Neural crest cell (in vitro differentiated cells): ENCODE data around the gene SLC27A1. TPM values are rescaled to one million over a fixed set of nuclear protein-coding genes. Genes with fewer than 3 reads are reported as not detected.

Experiments
- DNase-seq: peaks from one replicate; pipeline ENCODE4 v3.0.0; 2021; ENCODE audit warnings: low read depth, mixed read lengths, low spot score
- H3K27ac Mint-ChIP-seq: one replicate; pipeline ENCODE4 v1.8.0; 2021; ENCODE audit warnings: mild to moderate bottlenecking, mixed read lengths; ENCODE audit not compliant: unreplicated experiment
- H3K27me3 Mint-ChIP-seq: 2 replicates; pipeline ENCODE4 v1.8.0; 2021; ENCODE audit warnings: low read depth, mild to moderate bottlenecking, mixed read lengths
- H3K36me3 Mint-ChIP-seq: 2 replicates; pipeline ENCODE4 v1.8.0; 2021; ENCODE audit warnings: low read depth, mild to moderate bottlenecking, mixed read lengths
- H3K4me1 Mint-ChIP-seq: 2 replicates; pipeline ENCODE4 v1.8.0; 2021; ENCODE audit warnings: mixed read lengths
- H3K4me3 Mint-ChIP-seq: one replicate; pipeline ENCODE4 v1.8.0; 2021; ENCODE audit warnings: mild to moderate bottlenecking, mixed read lengths
- H3K9me3 Mint-ChIP-seq: 2 replicates; pipeline ENCODE4 v1.8.0; 2021; ENCODE audit warnings: mixed read lengths
- CTCF ChIP-seq: fragments of 200-600 bp; sonication (generic); conservative IDR thresholded peaks from 2 replicates; pipeline ENCODE4 v1.5.0; 2021; ENCODE audit warnings: antibody characterized with exemption, mild to moderate bottlenecking
- total RNA-seq: library from RNA; stranded (reverse); gene quantifications from 2 replicates; pipeline ENCODE4 v1.2.1, GENCODE V29; 2021

The SLC27A1 gene
- total RNA-seq, 1 donor from 2014 or later: 17.4 TPM

- H3K36me3 Mint-ChIP-seq: peaks cover 2% of the 10 kb centered on the region
- TF ChIP-seq CTCF: no peak
- no peaks in the 10 kb centered on the region for H3K27me3 Mint-ChIP-seq
- DNase-seq: no peak
- H3K9me3 Mint-ChIP-seq: no peaks in the 10 kb centered on the region
- H3K4me3 Mint-ChIP-seq: no peak overlapping the region
- no peak overlapping the region for H3K27ac Mint-ChIP-seq
- peaks cover 29% of the 10 kb centered on the region for H3K4me1 Mint-ChIP-seq
These were observed 16.4 kb downstream of the SLC27A1 start for GRCh38 chr19:17486545-17487240.

GRCh38 chr19:17487284-17488121 is 17.2 kb downstream of the SLC27A1 start:
- no peak for TF ChIP-seq CTCF
- peaks cover 2% of the 10 kb centered on the region for H3K36me3 Mint-ChIP-seq
- no peak overlapping the region for H3K27ac Mint-ChIP-seq
- peaks cover 34% of the 10 kb centered on the region for H3K4me1 Mint-ChIP-seq
- H3K9me3 Mint-ChIP-seq: no peaks in the 10 kb centered on the region
- no peaks in the 10 kb centered on the region for H3K27me3 Mint-ChIP-seq
- no peak for DNase-seq
- H3K4me3 Mint-ChIP-seq: no peak overlapping the region

- H3K9me3 Mint-ChIP-seq: no peaks in the 10 kb centered on the region
- peaks cover 27% of the 10 kb centered on the region for H3K4me1 Mint-ChIP-seq
- H3K27me3 Mint-ChIP-seq: no peaks in the 10 kb centered on the region
- H3K36me3 Mint-ChIP-seq: peaks cover 2% of the 10 kb centered on the region
- TF ChIP-seq CTCF: peak; percentile 47
- peak overlapping the region; percentile 59 for H3K4me3 Mint-ChIP-seq
- peak overlapping the region; percentile 71 for H3K27ac Mint-ChIP-seq
- peak; percentile 57 for DNase-seq
These were observed 18.5 kb downstream of the SLC27A1 start for GRCh38 chr19:17488593-17489391.

GRCh38 chr19:17489392-17490030 is 19.2 kb downstream of the SLC27A1 start:
- Mint-ChIP-seq H3K4me3 (peak overlapping the region; percentile 2), H3K36me3 (peaks cover 2% of the 10 kb centered on the region), H3K9me3 (no peaks in the 10 kb centered on the region), H3K27me3 (no peaks in the 10 kb centered on the region), H3K27ac (peak overlapping the region; percentile 78), H3K4me1 (peaks cover 25% of the 10 kb centered on the region)
- TF ChIP-seq CTCF: no peak
- DNase-seq: no peak

- peaks cover 2% of the 10 kb centered on the region for H3K36me3 Mint-ChIP-seq
- H3K27ac Mint-ChIP-seq: no peak overlapping the region
- H3K9me3 Mint-ChIP-seq: no peaks in the 10 kb centered on the region
- TF ChIP-seq CTCF: no peak
- no peak for DNase-seq
- no peaks in the 10 kb centered on the region for H3K27me3 Mint-ChIP-seq
- no peak overlapping the region for H3K4me3 Mint-ChIP-seq
- peaks cover 23% of the 10 kb centered on the region for H3K4me1 Mint-ChIP-seq
These were observed 20.1 kb downstream of the SLC27A1 start for GRCh38 chr19:17490411-17490810.
